Measurements from ENCODE around the gene RAB3C. TPM values are rescaled to one million over a fixed set of nuclear protein-coding genes. Genes with fewer than 3 reads are reported as not detected.

RAB3C gene
- total RNA-seq, 1 donor from 2014 or later: 3.8 TPM

DNA sequence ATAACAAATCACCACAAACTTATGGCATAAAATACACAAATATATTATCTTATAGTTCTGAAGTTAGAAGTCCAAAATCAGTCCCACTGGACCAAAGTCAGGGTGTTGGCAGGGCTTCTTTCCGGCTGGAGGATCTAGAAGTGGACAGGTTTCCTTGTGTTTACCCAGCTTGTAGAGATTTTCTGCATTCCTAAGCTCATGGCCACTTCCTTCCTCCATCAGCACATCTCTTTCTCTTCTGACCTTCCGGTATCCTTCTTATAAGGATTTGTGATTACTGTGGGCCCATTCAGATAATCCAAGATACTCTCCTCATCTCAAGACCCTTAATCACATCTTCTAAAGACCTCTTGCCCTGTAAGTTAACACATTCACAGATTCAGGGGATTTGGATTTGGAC is 97.6 kb downstream of the RAB3C start:
- Mint-ChIP-seq H3K27me3 (ENCODE audit: insufficient read depth, low read depth) (peaks cover 2% of the 10 kb centered on the region), H3K9me3 (no peaks in the 10 kb centered on the region), H3K4me3 (no peak overlapping the region), H3K27ac (no peak overlapping the region), H3K36me3 (no peaks in the 10 kb centered on the region), H3K4me1 (no peaks in the 10 kb centered on the region)
- H3K4me3 ChIP-seq: no peak overlapping the region
- no peaks in the 10 kb centered on the region for H3K36me3 ChIP-seq
- no peak overlapping the region for H3K27ac ChIP-seq
- no peak for TF ChIP-seq EZH2phosphoT487 (IDR thresholded peaks at IDR 0.05)
- no peak for TF ChIP-seq EZH2 (IDR thresholded peaks at IDR 0.05)
- TF ChIP-seq, protein P1, sequence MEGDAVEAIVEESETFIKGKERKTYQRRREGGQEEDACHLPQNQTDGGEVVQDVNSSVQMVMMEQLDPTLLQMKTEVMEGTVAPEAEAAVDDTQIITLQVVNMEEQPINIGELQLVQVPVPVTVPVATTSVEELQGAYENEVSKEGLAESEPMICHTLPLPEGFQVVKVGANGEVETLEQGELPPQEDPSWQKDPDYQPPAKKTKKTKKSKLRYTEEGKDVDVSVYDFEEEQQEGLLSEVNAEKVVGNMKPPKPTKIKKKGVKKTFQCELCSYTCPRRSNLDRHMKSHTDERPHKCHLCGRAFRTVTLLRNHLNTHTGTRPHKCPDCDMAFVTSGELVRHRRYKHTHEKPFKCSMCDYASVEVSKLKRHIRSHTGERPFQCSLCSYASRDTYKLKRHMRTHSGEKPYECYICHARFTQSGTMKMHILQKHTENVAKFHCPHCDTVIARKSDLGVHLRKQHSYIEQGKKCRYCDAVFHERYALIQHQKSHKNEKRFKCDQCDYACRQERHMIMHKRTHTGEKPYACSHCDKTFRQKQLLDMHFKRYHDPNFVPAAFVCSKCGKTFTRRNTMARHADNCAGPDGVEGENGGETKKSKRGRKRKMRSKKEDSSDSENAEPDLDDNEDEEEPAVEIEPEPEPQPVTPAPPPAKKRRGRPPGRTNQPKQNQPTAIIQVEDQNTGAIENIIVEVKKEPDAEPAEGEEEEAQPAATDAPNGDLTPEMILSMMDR (IDR thresholded peaks at IDR 0.05): no peak
- H3K4me1 ChIP-seq: no peaks in the 10 kb centered on the region
- H2AFZ ChIP-seq (replicated peaks): no peak overlapping the region
- no peak overlapping the region for H3K9ac ChIP-seq
- H3K79me2 ChIP-seq (ENCODE audit: low read depth): no peaks in the 10 kb centered on the region
- H4K20me1 ChIP-seq (ENCODE audit: low read depth): no peaks in the 10 kb centered on the region
- no peaks in the 10 kb centered on the region for H3K9me3 ChIP-seq (ENCODE audit: low read depth)
- no peaks in the 10 kb centered on the region for H3K27me3 ChIP-seq
- no peak overlapping the region for H3K4me2 ChIP-seq
- H3F3A ChIP-seq (ENCODE audit: low read depth): no peaks in the 10 kb centered on the region
- DNase-seq (ENCODE audit: low spot score): no peak

DNA sequence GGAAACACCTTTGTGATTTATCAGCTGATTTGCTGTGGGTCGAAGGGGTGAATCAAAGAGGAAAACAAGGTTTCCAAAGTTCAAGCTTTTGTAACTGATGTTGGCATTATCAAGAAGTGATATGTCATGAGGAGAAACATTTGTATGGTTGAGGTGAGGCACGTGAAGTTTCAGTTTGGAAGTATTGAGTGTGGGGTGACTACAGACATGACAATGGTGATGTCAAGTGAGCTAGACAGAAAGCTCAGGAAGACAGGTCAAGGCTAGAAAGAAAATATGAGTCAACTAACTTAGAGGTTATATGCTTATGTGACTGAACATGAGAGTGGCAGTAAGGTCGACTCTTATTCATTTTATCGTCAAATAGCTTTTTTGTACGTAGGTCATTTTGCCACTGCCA is 99.1 kb downstream of the RAB3C start:
- Mint-ChIP-seq H3K27me3 (ENCODE audit: insufficient read depth, low read depth) (peaks cover 2% of the 10 kb centered on the region), H3K4me3 (no peak overlapping the region), H3K4me1 (no peaks in the 10 kb centered on the region), H3K36me3 (no peaks in the 10 kb centered on the region), H3K9me3 (no peaks in the 10 kb centered on the region), H3K27ac (no peak overlapping the region)
- Histone ChIP-seq H3K27me3 (no peaks in the 10 kb centered on the region), H3F3A (ENCODE audit: low read depth) (no peaks in the 10 kb centered on the region), H2AFZ (replicated peaks) (no peak overlapping the region), H3K79me2 (ENCODE audit: low read depth) (no peaks in the 10 kb centered on the region), H3K4me3 (no peak overlapping the region), H3K9me3 (ENCODE audit: low read depth) (no peaks in the 10 kb centered on the region), H3K4me2 (no peak overlapping the region), H3K9ac (no peak overlapping the region), H3K4me1 (no peaks in the 10 kb centered on the region), H3K36me3 (no peaks in the 10 kb centered on the region), H4K20me1 (ENCODE audit: low read depth) (no peaks in the 10 kb centered on the region), H3K27ac (no peak overlapping the region)
- TF ChIP-seq EZH2phosphoT487 (IDR thresholded peaks at IDR 0.05) (no peak), EZH2 (IDR thresholded peaks at IDR 0.05) (no peak)
- TF ChIP-seq, protein P1 (IDR thresholded peaks at IDR 0.05): no peak
- DNase-seq (ENCODE audit: low spot score): no peak

DNA sequence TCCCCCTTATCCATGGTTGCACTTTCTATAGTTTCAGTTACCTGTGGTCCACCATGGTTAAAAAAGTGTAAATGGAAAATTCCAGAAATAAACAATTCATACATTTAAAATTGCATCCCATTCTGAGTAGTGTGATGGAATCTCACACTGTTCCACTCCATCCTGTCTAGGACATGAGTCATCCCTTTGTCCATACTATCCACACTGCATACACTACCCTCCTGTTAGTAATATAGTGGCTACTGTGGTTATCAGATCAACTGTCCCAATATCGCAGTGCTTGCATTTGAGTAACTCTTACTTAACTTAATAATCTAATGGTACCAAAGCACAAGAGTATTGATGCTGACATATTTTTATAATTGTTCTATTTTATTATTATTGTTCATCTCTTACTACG is 100.7 kb downstream of the RAB3C start:
- Mint-ChIP-seq H3K4me3 (no peak overlapping the region), H3K27ac (no peak overlapping the region), H3K4me1 (no peaks in the 10 kb centered on the region), H3K27me3 (ENCODE audit: insufficient read depth, low read depth) (peaks cover 2% of the 10 kb centered on the region), H3K36me3 (no peaks in the 10 kb centered on the region), H3K9me3 (no peaks in the 10 kb centered on the region)
- Histone ChIP-seq H3K4me3 (no peak overlapping the region), H2AFZ (replicated peaks) (no peak overlapping the region), H3K27ac (no peak overlapping the region), H3K79me2 (ENCODE audit: low read depth) (no peaks in the 10 kb centered on the region), H3K4me2 (no peak overlapping the region), H4K20me1 (ENCODE audit: low read depth) (no peaks in the 10 kb centered on the region), H3K9ac (no peak overlapping the region), H3K36me3 (no peaks in the 10 kb centered on the region), H3F3A (ENCODE audit: low read depth) (no peaks in the 10 kb centered on the region), H3K9me3 (ENCODE audit: low read depth) (no peaks in the 10 kb centered on the region), H3K4me1 (no peaks in the 10 kb centered on the region), H3K27me3 (no peaks in the 10 kb centered on the region)
- no peak for DNase-seq (ENCODE audit: low spot score)
- no peak for TF ChIP-seq EZH2 (IDR thresholded peaks at IDR 0.05)
- TF ChIP-seq, protein P1 (IDR thresholded peaks at IDR 0.05): no peak
- TF ChIP-seq EZH2phosphoT487 (IDR thresholded peaks at IDR 0.05): no peak

Data from neural progenitor cell (in vitro differentiated cells).